GM12878 (cell line): ENCODE data around the gene AMDHD2. TPM values are rescaled to one million over a fixed set of nuclear protein-coding genes. Genes with fewer than 3 reads are reported as not detected.

Experiments used
- ATAC-seq: fragments of 200-7000 bp; cut with Tn5 transposase; 3 replicates; pipeline ENCODE4 v1.9.1; 2020; ENCODE audit warnings: mild to moderate bottlenecking, moderate library complexity
- BruUV-seq: library from RNA; stranded (reverse); fragments of 400-500 nt; replicated peaks from 2 replicates; lab custom pipeline; 2021; lab: Mats Ljungman, UMichigan
- CTCF ChIA-PET: fragments of 300-600 bp; sonication (Branson Sonifier 250); formaldehyde crosslinking; extraction: SDS; loops from one replicate; lab custom pipeline; 2021; ENCODE audit warnings: inconsistent platforms; lab: Yijun Ruan, JAX
- POLR2A ChIA-PET: fragments of 350-600 bp; formaldehyde crosslinking; extraction: SDS; loops from one replicate; lab custom pipeline; 2021; ENCODE audit warnings: inconsistent platforms; lab: Charles Lee
- RAD21 ChIA-PET: fragments of 300-600 bp; sonication (Branson Sonifier 250); formaldehyde crosslinking; loops from one replicate; lab custom pipeline; 2023; ENCODE audit warnings: antibody characterized with exemption; ENCODE audit not compliant: unreplicated experiment; lab: Charles Lee
- SMC1A ChIA-PET: fragments of 300-600 bp; sonication (Branson Sonifier 250); formaldehyde crosslinking; loops from one replicate; lab custom pipeline; 2023; ENCODE audit not compliant: unreplicated experiment, uncharacterized antibody; lab: Charles Lee
- DNase-seq: peaks from one replicate; pipeline ENCODE4 v3.0.0-alpha.2; 2011; ENCODE audit warnings: low read depth, low spot score
- FAIRE-seq: peaks from 3 replicates; lab custom pipeline; 2011; peaks lifted over from hg19 to GRCh38; lab: Jason Lieb, UNC
- H2AFZ ChIP-seq: 2 replicates; pipeline ENCODE4 v1.6.0; 2011; ENCODE audit warnings: low read depth, low read length, control low read depth; ENCODE audit not compliant: control insufficient read depth
- H3K27ac ChIP-seq: 2 replicates; pipeline ENCODE4 v1.5.1; 2011; ENCODE audit warnings: control low read depth; ENCODE audit not compliant: control insufficient read depth, insufficient read depth
- H3K27me3 ChIP-seq, 2 experiments: replicated peaks in 1 of 2; 2 replicates each; pipeline versions ENCODE4 v1.6.0 to v1.6.1; 2011; ENCODE audit warnings: low read length in 1 of 2; ENCODE audit not compliant: control insufficient read depth in 2 of 2, insufficient read depth in 2 of 2
- H3K36me3 ChIP-seq, 2 experiments: 2 replicates each; pipeline ENCODE4 v1.5.1; 2011; ENCODE audit warnings: low read length in 1 of 2; ENCODE audit not compliant: control insufficient read depth in 2 of 2, insufficient read depth in 2 of 2
- H3K4me1 ChIP-seq: 2 replicates; pipeline ENCODE4 v1.6.1; 2011; ENCODE audit warnings: mild to moderate bottlenecking, low read length, moderate library complexity, mixed read lengths; ENCODE audit not compliant: control insufficient read depth, insufficient read depth
- H3K4me2 ChIP-seq: 2 replicates; pipeline ENCODE4 v1.6.0; 2011; ENCODE audit warnings: control low read depth; ENCODE audit not compliant: control insufficient read depth, insufficient read depth
- H3K4me3 ChIP-seq: fragments of 200-600 bp; sonication (generic); 2 replicates; pipeline ENCODE4 v1.5.1; 2016
- H3K79me2 ChIP-seq: 2 replicates; pipeline ENCODE4 v1.6.0; 2011; ENCODE audit warnings: low read length; ENCODE audit not compliant: control insufficient read depth, insufficient read depth
- H3K9ac ChIP-seq: 2 replicates; pipeline ENCODE4 v1.8.0; 2011; ENCODE audit warnings: low read length, control low read depth, mixed read lengths; ENCODE audit not compliant: control insufficient read depth, insufficient read depth
- H3K9me3 ChIP-seq: replicated peaks from 3 replicates; pipeline ENCODE4 v1.5.1; 2011; ENCODE audit warnings: mild to moderate bottlenecking, low read length; ENCODE audit not compliant: control insufficient read depth, insufficient read depth
- H4K20me1 ChIP-seq: 2 replicates; pipeline ENCODE4 v1.6.0; 2011; ENCODE audit not compliant: control insufficient read depth, insufficient read depth
- ATF2 ChIP-seq: IDR thresholded peaks from 2 replicates; pipeline ENCODE4 v1.6.1; 2012; ENCODE audit warnings: low read length, inconsistent platforms
- CBX5 ChIP-seq: sonication (generic); IDR thresholded peaks from 2 replicates; pipeline ENCODE4 v1.6.1; 2016; ENCODE audit warnings: low read depth, moderate library complexity, mild to moderate bottlenecking, inconsistent platforms
- E2F4 ChIP-seq: IDR thresholded peaks from 2 replicates; pipeline ENCODE4 v1.6.1; 2012; ENCODE audit warnings: low read depth, low read length, improper control_type of control experiment
- ESRRA ChIP-seq: IDR thresholded peaks from 2 replicates; pipeline ENCODE4 v1.6.1; 2012; ENCODE audit warnings: mild to moderate bottlenecking, low read length, improper control_type of control experiment
- NRF1 ChIP-seq: conservative IDR thresholded peaks from 2 replicates; pipeline ENCODE4 v1.6.1; 2011; ENCODE audit warnings: mild to moderate bottlenecking, low read depth, low read length, improper control_type of control experiment
- RBBP5 ChIP-seq: fragments of 200-600 bp; sonication (generic); conservative IDR thresholded peaks from 2 replicates; pipeline ENCODE4 v1.6.1; 2016
- RELB ChIP-seq: fragments of 450-650 bp; IDR thresholded peaks from 2 replicates; pipeline ENCODE4 v1.6.1; 2017; ENCODE audit warnings: low read depth, mild to moderate bottlenecking, moderate library complexity
- SMAD5 ChIP-seq: IDR thresholded peaks from 2 replicates; pipeline ENCODE4 v1.6.1; 2016; ENCODE audit warnings: antibody characterized with exemption, low read depth
- SPI1 ChIP-seq: IDR thresholded peaks from 2 replicates; pipeline ENCODE4 v1.6.1; 2011; ENCODE audit warnings: low read depth, mild to moderate bottlenecking, low read length, moderate library complexity, borderline replicate concordance; ENCODE audit not compliant: insufficient read depth
- SUZ12 ChIP-seq: fragments of 200-600 bp; sonication (generic); IDR thresholded peaks from one replicate; pipeline ENCODE4 v1.6.1; 2018; ENCODE audit warnings: antibody characterized with exemption, mild to moderate bottlenecking; ENCODE audit not compliant: unreplicated experiment
- YY1 ChIP-seq: IDR thresholded peaks from 2 replicates; pipeline ENCODE4 v1.6.1; 2011; ENCODE audit warnings: low read depth, mild to moderate bottlenecking, low read length
- ZNF24 ChIP-seq: fragments of 450-650 bp; IDR thresholded peaks from 2 replicates; pipeline ENCODE4 v1.6.1; 2017; ENCODE audit warnings: antibody characterized with exemption, mild to moderate bottlenecking
- WGBS: methylation state at CpG from one replicate; pipeline ENCODE4 v1.1.6; 2016; ENCODE audit warnings: low lambda C conversion rate; ENCODE audit not compliant: insufficient replicate concordance, insufficient coverage; ENCODE audit errors: missing lambda C conversion rate; 5-methylcytosine and 5-hydroxymethylcytosine counted together
- in situ Hi-C: fragments of 300-500 bp; cut with MboI; formaldehyde crosslinking; loops from 9 replicates; pipeline ENCODE4 v1.14.3; 2018; ENCODE audit warnings: mixed read lengths
- intact Hi-C: fragments of 100-400 bp; cut with micrococcal nuclease; formaldehyde crosslinking; loops from one replicate; pipeline ENCODE4 v1.14.2; 2022; ENCODE audit not compliant: unreplicated experiment
- polyA plus RNA-seq, 11 experiments: library from polyadenylated mRNA; depleted of rRNA in 4 of 11; unstranded in 6 of 11; stranded (reverse) in 5 of 11; fragments of >200 nt; fragmentation: Nextera tagmentation in 4 of 11; fragmentation: Illumina TruSeq in 1 of 11; extraction: Ambion mirVana in 4 of 11; extraction: Trizol in 1 of 11; gene quantifications; 1 replicate in 1 of 11; 2 replicates in 10 of 11; pipeline versions ENCODE4 v1.2.1 to v1.2.3, GENCODE V29; 2011 to 2016; ENCODE audit warnings: inconsistent platforms in 2 of 11, missing spikeins in 2 of 11, low read depth in 1 of 11
- total RNA-seq, 4 experiments: library from RNA; depleted of rRNA in 3 of 4; stranded (reverse); fragments of >200 nt in 3 of 4; fragmentation: Illumina TruSeq in 1 of 4; extraction: Trizol in 1 of 4; gene quantifications; 2 replicates each; pipeline versions ENCODE4 v1.2.1 to v1.2.3, GENCODE V29; 2013 to 2021
- TF ChIP-seq, protein P1 (sequence below): fragments of 450-650 bp; IDR thresholded peaks from 2 replicates; pipeline ENCODE4 v1.6.1; 2016; ENCODE audit warnings: mild to moderate bottlenecking, moderate library complexity, borderline replicate concordance
- TF ChIP-seq, protein P2 (sequence below): fragments of 450-650 bp; IDR thresholded peaks from 2 replicates; pipeline ENCODE4 v1.6.1; 2018; ENCODE audit warnings: mild to moderate bottlenecking, low read depth, moderate library complexity; ENCODE audit not compliant: partially characterized antibody

AMDHD2 gene
- total and polyA plus RNA-seq, 10 of the 15 experiments (the other 5 are each of a cell fraction or from before 2014, with no cell fraction given): 0.60 to 41.8 (median 24.3) TPM; not detected in 1

DNA sequence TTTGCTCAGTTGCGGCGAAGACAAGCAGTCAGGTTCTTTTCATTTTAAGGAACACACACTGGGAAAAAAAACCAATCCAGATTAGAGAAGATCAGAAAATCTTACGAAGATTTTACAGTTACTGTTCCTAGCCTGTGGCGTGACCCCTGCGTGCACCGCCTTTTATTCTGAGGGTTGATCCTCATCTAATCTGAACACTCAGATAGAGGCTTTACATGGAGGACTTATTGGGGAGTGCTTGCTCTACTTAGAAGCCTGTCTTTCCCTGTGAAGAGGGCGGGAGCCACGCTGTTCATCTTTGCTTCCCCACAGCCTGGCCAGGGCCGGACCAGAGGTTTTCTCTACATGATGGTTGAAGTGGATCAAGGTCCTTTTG lies 43.8 kb upstream of the AMDHD2 start:
- H3K36me3 ChIP-seq: no peaks in the 10 kb centered on the region
- ATAC-seq (no peak), FAIRE-seq (no peak), DNase-seq (no peak)
- no peaks in the 10 kb centered on the region for H3K79me2 ChIP-seq
- H3K4me1 ChIP-seq: peaks cover 12% of the 10 kb centered on the region
- intact Hi-C loops: no loop called here
- no peak overlapping the region for H3K4me2 ChIP-seq
- ChIA-PET SMC1A (no interaction called here), CTCF (interaction anchor here (2.3 kb wide), 1 partner anchor 11 kb away, joined by 10 read pairs; no protein-coding TSS in a partner anchor), POLR2A (no interaction called here), RAD21 (no interaction called here)
- no peaks in the 10 kb centered on the region for H3K9me3 ChIP-seq
- in situ Hi-C loops: no loop called here
- H3K27ac ChIP-seq: no peak overlapping the region
- WGBS: 99% methylated on average over 9 of the region's 9 CpGs
- H3K27me3 ChIP-seq: no peaks in the 10 kb centered on the region
- H3K9ac ChIP-seq: no peak overlapping the region
- no peak overlapping the region for H2AFZ ChIP-seq
- H3K4me3 ChIP-seq: no peak overlapping the region
- no TSS peak for BruUV-seq
- no peaks in the 10 kb centered on the region for H4K20me1 ChIP-seq
- TF ChIP-seq ZNF24 (no peak), E2F4 (no peak), YY1 (no peak), NRF1 (no peak), SPI1 (no peak), ESRRA (no peak), SUZ12 (no peak), SMAD5 (no peak), ATF2 (no peak), RBBP5 (no peak), CBX5 (no peak), RELB (no peak)
- TF ChIP-seq, protein P1, sequence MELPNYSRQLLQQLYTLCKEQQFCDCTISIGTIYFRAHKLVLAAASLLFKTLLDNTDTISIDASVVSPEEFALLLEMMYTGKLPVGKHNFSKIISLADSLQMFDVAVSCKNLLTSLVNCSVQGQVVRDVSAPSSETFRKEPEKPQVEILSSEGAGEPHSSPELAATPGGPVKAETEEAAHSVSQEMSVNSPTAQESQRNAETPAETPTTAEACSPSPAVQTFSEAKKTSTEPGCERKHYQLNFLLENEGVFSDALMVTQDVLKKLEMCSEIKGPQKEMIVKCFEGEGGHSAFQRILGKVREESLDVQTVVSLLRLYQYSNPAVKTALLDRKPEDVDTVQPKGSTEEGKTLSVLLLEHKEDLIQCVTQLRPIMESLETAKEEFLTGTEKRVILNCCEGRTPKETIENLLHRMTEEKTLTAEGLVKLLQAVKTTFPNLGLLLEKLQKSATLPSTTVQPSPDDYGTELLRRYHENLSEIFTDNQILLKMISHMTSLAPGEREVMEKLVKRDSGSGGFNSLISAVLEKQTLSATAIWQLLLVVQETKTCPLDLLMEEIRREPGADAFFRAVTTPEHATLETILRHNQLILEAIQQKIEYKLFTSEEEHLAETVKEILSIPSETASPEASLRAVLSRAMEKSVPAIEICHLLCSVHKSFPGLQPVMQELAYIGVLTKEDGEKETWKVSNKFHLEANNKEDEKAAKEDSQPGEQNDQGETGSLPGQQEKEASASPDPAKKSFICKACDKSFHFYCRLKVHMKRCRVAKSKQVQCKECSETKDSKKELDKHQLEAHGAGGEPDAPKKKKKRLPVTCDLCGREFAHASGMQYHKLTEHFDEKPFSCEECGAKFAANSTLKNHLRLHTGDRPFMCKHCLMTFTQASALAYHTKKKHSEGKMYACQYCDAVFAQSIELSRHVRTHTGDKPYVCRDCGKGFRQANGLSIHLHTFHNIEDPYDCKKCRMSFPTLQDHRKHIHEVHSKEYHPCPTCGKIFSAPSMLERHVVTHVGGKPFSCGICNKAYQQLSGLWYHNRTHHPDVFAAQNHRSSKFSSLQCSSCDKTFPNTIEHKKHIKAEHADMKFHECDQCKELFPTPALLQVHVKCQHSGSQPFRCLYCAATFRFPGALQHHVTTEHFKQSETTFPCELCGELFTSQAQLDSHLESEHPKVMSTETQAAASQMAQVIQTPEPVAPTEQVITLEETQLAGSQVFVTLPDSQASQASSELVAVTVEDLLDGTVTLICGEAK: no peak
- TF ChIP-seq, protein P2, sequence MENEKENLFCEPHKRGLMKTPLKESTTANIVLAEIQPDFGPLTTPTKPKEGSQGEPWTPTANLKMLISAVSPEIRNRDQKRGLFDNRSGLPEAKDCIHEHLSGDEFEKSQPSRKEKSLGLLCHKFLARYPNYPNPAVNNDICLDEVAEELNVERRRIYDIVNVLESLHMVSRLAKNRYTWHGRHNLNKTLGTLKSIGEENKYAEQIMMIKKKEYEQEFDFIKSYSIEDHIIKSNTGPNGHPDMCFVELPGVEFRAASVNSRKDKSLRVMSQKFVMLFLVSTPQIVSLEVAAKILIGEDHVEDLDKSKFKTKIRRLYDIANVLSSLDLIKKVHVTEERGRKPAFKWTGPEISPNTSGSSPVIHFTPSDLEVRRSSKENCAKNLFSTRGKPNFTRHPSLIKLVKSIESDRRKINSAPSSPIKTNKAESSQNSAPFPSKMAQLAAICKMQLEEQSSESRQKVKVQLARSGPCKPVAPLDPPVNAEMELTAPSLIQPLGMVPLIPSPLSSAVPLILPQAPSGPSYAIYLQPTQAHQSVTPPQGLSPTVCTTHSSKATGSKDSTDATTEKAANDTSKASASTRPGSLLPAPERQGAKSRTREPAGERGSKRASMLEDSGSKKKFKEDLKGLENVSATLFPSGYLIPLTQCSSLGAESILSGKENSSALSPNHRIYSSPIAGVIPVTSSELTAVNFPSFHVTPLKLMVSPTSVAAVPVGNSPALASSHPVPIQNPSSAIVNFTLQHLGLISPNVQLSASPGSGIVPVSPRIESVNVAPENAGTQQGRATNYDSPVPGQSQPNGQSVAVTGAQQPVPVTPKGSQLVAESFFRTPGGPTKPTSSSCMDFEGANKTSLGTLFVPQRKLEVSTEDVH: no peak
